A549 (cell line): Measurements from ENCODE around the gene SPTBN4. TPM values are rescaled to one million over a fixed set of nuclear protein-coding genes. Genes with fewer than 3 reads are reported as not detected.

Experiments used
- ATAC-seq, 2 experiments: fragments of 200-7000 bp in 1 of 2; fragments of >200 bp in 1 of 2; cut with Nextera tagmentation in 1 of 2; cut with Tn5 transposase in 1 of 2; 3 replicates each; pipeline versions ENCODE4 v1.8.0 to v1.9.1; 2018 to 2020; ENCODE audit warnings: mild to moderate bottlenecking in 1 of 2, moderate library complexity in 1 of 2
- CTCF ChIA-PET: fragments of 300-600 bp; sonication (Branson Sonifier 250); formaldehyde crosslinking; extraction: SDS; loops from one replicate; lab custom pipeline; 2021; ENCODE audit warnings: antibody characterized with exemption, inconsistent platforms; lab: Yijun Ruan, JAX
- POLR2A ChIA-PET: fragments of 350-600 bp; formaldehyde crosslinking; extraction: SDS; loops from one replicate; lab custom pipeline; 2021; ENCODE audit warnings: antibody characterized with exemption, inconsistent platforms; lab: Yijun Ruan, JAX
- DNase-seq, 2 experiments: peaks; one replicate each; pipeline versions ENCODE4 v3.0.0 to v3.0.0-alpha.2; 2011 to 2016; ENCODE audit warnings: low read depth in 1 of 2, low spot score in 1 of 2
- FAIRE-seq: peaks from 2 replicates; lab custom pipeline; 2011; peaks lifted over from hg19 to GRCh38; lab: Jason Lieb, UNC
- H3K27ac ChIP-seq, 2 experiments: fragments of >200 bp; sonication (Bioruptor Twin); formaldehyde crosslinking; 3 replicates each; pipeline ENCODE4 v1.5.1; 2016 to 2017
- H3K4me1 ChIP-seq: fragments of >200 bp; sonication (Bioruptor Twin); formaldehyde crosslinking; 3 replicates; pipeline ENCODE4 v1.6.1; 2016
- H3K4me2 ChIP-seq: fragments of >200 bp; sonication (Bioruptor Twin); formaldehyde crosslinking; 3 replicates; pipeline ENCODE4 v1.6.1; 2016
- H3K4me3 ChIP-seq: fragments of >200 bp; sonication (Bioruptor Twin); formaldehyde crosslinking; 3 replicates; pipeline ENCODE4 v1.5.1; 2016
- H3K9me3 ChIP-seq: fragments of >200 bp; sonication (Bioruptor Twin); formaldehyde crosslinking; 3 replicates; pipeline ENCODE4 v1.6.1; 2016
- CBX8 ChIP-seq: fragments of 200-600 bp; sonication (generic); IDR thresholded peaks from 2 replicates; pipeline ENCODE4 v1.6.1; 2016
- CEBPB ChIP-seq, 2 experiments: fragments of >200 bp in 1 of 2; sonication (Bioruptor Twin) in 1 of 2; formaldehyde crosslinking in 1 of 2; IDR thresholded peaks; 2 replicates each; pipeline ENCODE4 v1.6.1; 2012 to 2016
- EHMT2 ChIP-seq: fragments of 200-600 bp; sonication (generic); IDR thresholded peaks from 2 replicates; pipeline ENCODE4 v1.6.1; 2016; ENCODE audit warnings: antibody characterized with exemption, low read depth, mild to moderate bottlenecking, moderate library complexity
- EP300 ChIP-seq, 2 experiments: fragments of >200 bp; sonication (Bioruptor Twin); formaldehyde crosslinking; IDR thresholded peaks; 2 replicates in 1 of 2; 3 replicates in 1 of 2; pipeline ENCODE4 v1.6.1; 2016 to 2017
- FOSB ChIP-seq: fragments of 250-450 bp; sonication (Bioruptor Pico); IDR thresholded peaks from 2 replicates; pipeline ENCODE4 v1.5.0; 2020; ENCODE audit warnings: mild to moderate bottlenecking, moderate library complexity
- FOXS1 ChIP-seq: fragments of 250-450 bp; sonication (Bioruptor Pico); IDR thresholded peaks from 2 replicates; pipeline ENCODE4 v1.5.0; 2020; ENCODE audit warnings: mild to moderate bottlenecking, moderate library complexity
- GATA3 ChIP-seq: IDR thresholded peaks from 2 replicates; pipeline ENCODE4 v1.6.1; 2012; ENCODE audit warnings: borderline replicate concordance
- JUN ChIP-seq, 2 experiments: fragments of >200 bp; sonication (Bioruptor Twin); formaldehyde crosslinking; IDR thresholded peaks; 2 replicates in 1 of 2; 3 replicates in 1 of 2; pipeline ENCODE4 v1.6.1; 2016 to 2017
- JUNB ChIP-seq: fragments of >200 bp; sonication (Bioruptor Twin); formaldehyde crosslinking; IDR thresholded peaks from 2 replicates; pipeline ENCODE4 v1.6.1; 2016
- MYC ChIP-seq: IDR thresholded peaks from 2 replicates; pipeline ENCODE4 v1.6.1; 2012; ENCODE audit warnings: mild to moderate bottlenecking, inconsistent platforms, low read length, improper control_type of control experiment, borderline replicate concordance
- NR3C1 ChIP-seq: fragments of >200 bp; sonication (Bioruptor Twin); formaldehyde crosslinking; IDR thresholded peaks from 3 replicates; pipeline ENCODE4 v1.6.1; 2017
- POLR2AphosphoS2 ChIP-seq: conservative IDR thresholded peaks from 2 replicates; pipeline ENCODE4 v1.6.1; 2012; ENCODE audit warnings: low read length, improper control_type of control experiment, inconsistent platforms
- RAD21 ChIP-seq, 2 experiments: fragments of >200 bp in 1 of 2; sonication (Bioruptor Twin) in 1 of 2; formaldehyde crosslinking in 1 of 2; IDR thresholded peaks in 1 of 2; conservative IDR thresholded peaks in 1 of 2; 2 replicates in 1 of 2; 3 replicates in 1 of 2; pipeline ENCODE4 v1.6.1; 2012 to 2018; ENCODE audit warnings: inconsistent platforms in 1 of 2
- ZC3H11A ChIP-seq: fragments of 450-650 bp; IDR thresholded peaks from 2 replicates; pipeline ENCODE4 v1.6.1; 2014; ENCODE audit warnings: antibody characterized with exemption, mild to moderate bottlenecking
- WGBS: methylation state at CpG from one replicate; pipeline ENCODE4 v1.1.6; 2017; ENCODE audit errors: missing lambda C conversion rate; 5-methylcytosine and 5-hydroxymethylcytosine counted together
- polyA plus RNA-seq, 4 experiments: library from polyadenylated mRNA; depleted of rRNA in 3 of 4; stranded (reverse); fragments of >200 nt; fragmentation: RNase III in 1 of 4; extraction: RNeasy Plus Mini Kit Qiagen cat#74134 plus additional on column Dnase treatment in 1 of 4; gene quantifications; 2 replicates in 3 of 4; 3 replicates in 1 of 4; pipeline ENCODE4 v1.2.3, GENCODE V29; 2011 to 2017
- TF ChIP-seq, protein P1 (sequence below): fragments of 250-450 bp; sonication (Bioruptor Pico); IDR thresholded peaks from 2 replicates; pipeline ENCODE4 v1.5.0; 2020; ENCODE audit warnings: low read depth, mild to moderate bottlenecking, moderate library complexity
- TF ChIP-seq, protein P2 (sequence below): fragments of >200 bp; sonication (Bioruptor Twin); formaldehyde crosslinking; IDR thresholded peaks from 3 replicates; pipeline ENCODE4 v1.5.1; 2016
- TF ChIP-seq, protein P3 (sequence below): fragments of 450-650 bp; IDR thresholded peaks from 2 replicates; pipeline ENCODE4 v1.6.1; 2014; ENCODE audit warnings: antibody characterized with exemption
- TF ChIP-seq, protein P4 (sequence below): IDR thresholded peaks from 2 replicates; pipeline ENCODE4 v1.6.1; 2012; ENCODE audit warnings: low read depth, borderline replicate concordance
- TF ChIP-seq, protein P5 (sequence below): IDR thresholded peaks from 2 replicates; pipeline ENCODE4 v1.6.1; 2012

The SPTBN4 gene
- polyA plus RNA-seq, 2 of the 4 experiments (the other 2 are of a cell fraction) = 1.4 to 2.2 TPM

DNA sequence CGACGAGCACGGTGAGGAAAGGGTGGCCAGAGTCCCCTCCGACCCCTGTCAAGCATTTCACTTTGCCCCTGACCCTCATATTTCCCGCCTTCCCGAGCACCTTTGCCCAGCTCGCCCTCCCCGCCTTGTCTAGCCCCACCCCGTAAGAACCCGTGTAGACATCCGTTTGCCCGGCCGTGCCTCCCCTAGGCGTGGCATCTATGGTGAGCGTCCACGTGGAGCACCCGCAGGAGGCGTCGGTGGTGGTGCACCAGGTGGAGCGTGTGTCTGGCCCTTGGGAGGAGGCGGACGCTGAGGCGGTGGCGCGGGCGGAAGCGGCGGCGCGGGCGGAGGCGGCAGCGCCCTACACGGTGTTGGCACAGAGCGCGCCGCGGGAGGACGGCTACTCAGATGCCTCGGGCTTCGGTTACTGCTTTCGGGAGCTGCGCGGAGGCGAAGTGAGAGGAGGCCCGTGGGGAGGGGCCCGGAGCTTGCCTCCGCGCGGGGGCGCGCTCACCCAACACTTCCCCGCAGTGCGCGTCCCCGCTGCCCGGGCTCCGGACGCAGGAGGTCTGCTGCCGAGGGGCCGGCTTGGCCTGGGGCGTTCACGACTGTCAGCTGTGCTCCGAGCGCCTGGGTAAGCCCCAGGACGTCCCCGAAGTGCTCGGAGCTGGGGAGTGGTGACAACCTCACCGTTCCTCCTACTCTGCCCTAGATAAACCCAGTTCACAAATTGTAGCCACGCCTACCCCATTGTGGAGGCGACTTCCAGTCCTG, 138.6 kb downstream of the SPTBN4 start (continued):
- TF ChIP-seq CEBPB (IDR thresholded peaks at IDR 0.05) (no peak), EHMT2 (no peak), NR3C1 (no peak), JUN (IDR thresholded peaks at IDR 0.05) (peak; percentile 28 to 68; a peak in 3 of 5 replicates), CBX8 (no peak), FOXS1 (peak; percentile 59), FOSB (CRISPR knock-in tag) (no peak), RAD21 (conservative IDR thresholded peaks at IDR 0.05 in 1 of 2, IDR thresholded peaks at IDR 0.05 in 1 of 2) (peak in 1 of 2 experiments; percentile 79; a peak in 4 of 5 replicates)
- TF ChIP-seq, protein P1, sequence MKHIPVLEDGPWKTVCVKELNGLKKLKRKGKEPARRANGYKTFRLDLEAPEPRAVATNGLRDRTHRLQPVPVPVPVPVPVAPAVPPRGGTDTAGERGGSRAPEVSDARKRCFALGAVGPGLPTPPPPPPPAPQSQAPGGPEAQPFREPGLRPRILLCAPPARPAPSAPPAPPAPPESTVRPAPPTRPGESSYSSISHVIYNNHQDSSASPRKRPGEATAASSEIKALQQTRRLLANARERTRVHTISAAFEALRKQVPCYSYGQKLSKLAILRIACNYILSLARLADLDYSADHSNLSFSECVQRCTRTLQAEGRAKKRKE (CRISPR knock-in tag) = peak; percentile 85

DNA sequence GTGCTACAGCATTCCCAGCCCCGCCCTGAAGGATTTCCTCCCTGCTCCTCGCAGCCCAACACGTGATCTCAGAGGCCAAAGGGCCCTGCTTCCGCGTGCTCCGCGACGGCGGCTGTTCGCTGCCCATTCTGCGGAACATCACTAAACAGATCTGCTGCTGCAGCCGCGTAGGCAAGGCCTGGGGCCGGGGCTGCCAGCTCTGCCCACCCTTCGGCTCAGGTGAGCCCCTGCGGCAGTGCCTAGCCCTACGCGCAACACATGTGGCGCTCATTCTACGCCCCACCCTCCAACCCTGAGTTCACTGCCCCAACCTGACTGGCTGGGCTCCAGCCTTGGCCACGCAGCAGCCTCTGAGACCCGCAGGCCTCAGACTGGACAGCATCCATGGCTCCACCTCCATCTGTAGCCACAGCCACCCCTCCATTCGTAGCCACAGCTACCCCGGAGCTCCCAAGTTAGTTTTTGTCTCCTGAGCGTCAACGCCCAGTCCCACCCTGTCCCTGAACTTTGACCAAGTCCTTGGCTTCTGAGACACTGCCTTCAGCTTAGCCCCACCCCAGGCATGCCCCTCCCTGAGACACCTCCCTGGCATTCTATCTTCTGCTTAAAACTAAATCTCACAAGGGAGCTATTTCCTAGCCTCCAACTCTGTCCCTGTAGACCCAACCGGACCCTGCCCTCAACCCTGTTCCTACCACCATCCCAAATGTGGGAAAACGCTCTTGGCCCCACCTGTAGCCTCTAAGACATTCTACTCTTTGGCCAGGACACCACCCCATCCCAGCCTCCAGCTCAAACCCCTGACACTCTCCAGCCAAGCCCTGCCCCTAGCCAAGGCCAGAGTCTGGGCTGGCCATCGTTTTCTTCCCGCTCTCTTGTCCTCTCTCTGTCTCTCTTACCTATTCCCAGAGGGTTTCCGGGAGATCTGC, 140.8 kb downstream of the SPTBN4 start:
- H3K4me1 ChIP-seq = peaks cover 52% of the 10 kb centered on the region
- CTCF ChIA-PET = interaction anchor here (0.7 to 35.2 kb wide), 12 partner anchors 8 to 302 kb away, joined by 3 to 2247 read pairs (median 4); no protein-coding TSS in a partner anchor
- peak overlapping the region; percentile 11; the same call in 1 of the 3 replicates for H3K4me2 ChIP-seq

DNA sequence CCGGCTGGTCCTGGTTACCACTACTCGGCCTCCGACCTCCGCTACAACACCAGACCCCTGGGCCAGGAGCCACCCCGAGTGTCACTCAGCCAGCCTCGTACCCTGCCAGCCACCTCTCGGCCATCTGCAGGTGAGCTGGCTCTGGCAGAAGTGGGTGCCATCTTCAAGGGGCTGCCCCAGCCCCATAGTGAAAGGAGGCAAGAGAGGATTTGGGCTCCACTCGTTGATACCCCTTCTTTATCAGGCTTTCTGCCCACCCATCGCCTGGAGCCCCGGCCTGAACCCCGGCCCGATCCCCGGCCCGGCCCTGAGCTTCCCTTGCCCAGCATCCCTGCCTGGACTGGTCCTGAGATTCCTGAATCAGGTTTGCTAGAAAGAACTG, 141.4 kb downstream of the SPTBN4 start:
- no peaks in the 10 kb centered on the region for H3K9me3 ChIP-seq
- H3K4me2 ChIP-seq = no peak overlapping the region
- peak overlapping the region in 1 of 2 experiments; percentile 3; a peak in 1 of 6 replicates for H3K27ac ChIP-seq
- ChIA-PET CTCF (interaction anchor here (0.6 to 35.2 kb wide), 11 partner anchors 8 to 303 kb away, joined by 3 to 2247 read pairs (median 4); no protein-coding TSS in a partner anchor), POLR2A (interaction anchor here (0.6 kb wide), 2 partner anchors 68 to 182 kb away, joined by 3 to 5 read pairs; no protein-coding TSS in a partner anchor)
- FAIRE-seq (no peak), ATAC-seq (no peak), DNase-seq (no peak)
- H3K4me1 ChIP-seq = peaks cover 46% of the 10 kb centered on the region
- WGBS = 93% methylated on average over 14 of the region's 14 CpGs
- TF ChIP-seq EP300 (IDR thresholded peaks at IDR 0.05) = no peak
- TF ChIP-seq, protein P2, sequence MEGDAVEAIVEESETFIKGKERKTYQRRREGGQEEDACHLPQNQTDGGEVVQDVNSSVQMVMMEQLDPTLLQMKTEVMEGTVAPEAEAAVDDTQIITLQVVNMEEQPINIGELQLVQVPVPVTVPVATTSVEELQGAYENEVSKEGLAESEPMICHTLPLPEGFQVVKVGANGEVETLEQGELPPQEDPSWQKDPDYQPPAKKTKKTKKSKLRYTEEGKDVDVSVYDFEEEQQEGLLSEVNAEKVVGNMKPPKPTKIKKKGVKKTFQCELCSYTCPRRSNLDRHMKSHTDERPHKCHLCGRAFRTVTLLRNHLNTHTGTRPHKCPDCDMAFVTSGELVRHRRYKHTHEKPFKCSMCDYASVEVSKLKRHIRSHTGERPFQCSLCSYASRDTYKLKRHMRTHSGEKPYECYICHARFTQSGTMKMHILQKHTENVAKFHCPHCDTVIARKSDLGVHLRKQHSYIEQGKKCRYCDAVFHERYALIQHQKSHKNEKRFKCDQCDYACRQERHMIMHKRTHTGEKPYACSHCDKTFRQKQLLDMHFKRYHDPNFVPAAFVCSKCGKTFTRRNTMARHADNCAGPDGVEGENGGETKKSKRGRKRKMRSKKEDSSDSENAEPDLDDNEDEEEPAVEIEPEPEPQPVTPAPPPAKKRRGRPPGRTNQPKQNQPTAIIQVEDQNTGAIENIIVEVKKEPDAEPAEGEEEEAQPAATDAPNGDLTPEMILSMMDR = no peak
- TF ChIP-seq POLR2AphosphoS2 = no peak
- no peak for TF ChIP-seq MYC
- H3K4me3 ChIP-seq = no peak overlapping the region

More for the DNA sequence above, 140.8 kb downstream of the SPTBN4 start:
- ATAC-seq (no peak), DNase-seq (no peak), FAIRE-seq (no peak)
- POLR2A ChIA-PET = interaction anchor here (2.6 kb wide), 1 partner anchor 37 kb away, joined by 15 read pairs; no protein-coding TSS in a partner anchor
- 88% methylated on average over 31 of the region's 31 CpGs for WGBS
- H3K4me3 ChIP-seq = no peak overlapping the region
- H3K27ac ChIP-seq = peak overlapping the region in 1 of 2 experiments; percentile 8; a peak in 1 of 6 replicates
- TF ChIP-seq, protein P3, sequence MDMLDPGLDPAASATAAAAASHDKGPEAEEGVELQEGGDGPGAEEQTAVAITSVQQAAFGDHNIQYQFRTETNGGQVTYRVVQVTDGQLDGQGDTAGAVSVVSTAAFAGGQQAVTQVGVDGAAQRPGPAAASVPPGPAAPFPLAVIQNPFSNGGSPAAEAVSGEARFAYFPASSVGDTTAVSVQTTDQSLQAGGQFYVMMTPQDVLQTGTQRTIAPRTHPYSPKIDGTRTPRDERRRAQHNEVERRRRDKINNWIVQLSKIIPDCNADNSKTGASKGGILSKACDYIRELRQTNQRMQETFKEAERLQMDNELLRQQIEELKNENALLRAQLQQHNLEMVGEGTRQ = no peak
- TF ChIP-seq JUN (IDR thresholded peaks at IDR 0.05) (no peak), ZC3H11A (no peak), GATA3 (no peak), JUNB (no peak)
- TF ChIP-seq, protein P4, sequence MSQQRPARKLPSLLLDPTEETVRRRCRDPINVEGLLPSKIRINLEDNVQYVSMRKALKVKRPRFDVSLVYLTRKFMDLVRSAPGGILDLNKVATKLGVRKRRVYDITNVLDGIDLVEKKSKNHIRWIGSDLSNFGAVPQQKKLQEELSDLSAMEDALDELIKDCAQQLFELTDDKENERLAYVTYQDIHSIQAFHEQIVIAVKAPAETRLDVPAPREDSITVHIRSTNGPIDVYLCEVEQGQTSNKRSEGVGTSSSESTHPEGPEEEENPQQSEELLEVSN = no peak
- TF ChIP-seq, protein P5, sequence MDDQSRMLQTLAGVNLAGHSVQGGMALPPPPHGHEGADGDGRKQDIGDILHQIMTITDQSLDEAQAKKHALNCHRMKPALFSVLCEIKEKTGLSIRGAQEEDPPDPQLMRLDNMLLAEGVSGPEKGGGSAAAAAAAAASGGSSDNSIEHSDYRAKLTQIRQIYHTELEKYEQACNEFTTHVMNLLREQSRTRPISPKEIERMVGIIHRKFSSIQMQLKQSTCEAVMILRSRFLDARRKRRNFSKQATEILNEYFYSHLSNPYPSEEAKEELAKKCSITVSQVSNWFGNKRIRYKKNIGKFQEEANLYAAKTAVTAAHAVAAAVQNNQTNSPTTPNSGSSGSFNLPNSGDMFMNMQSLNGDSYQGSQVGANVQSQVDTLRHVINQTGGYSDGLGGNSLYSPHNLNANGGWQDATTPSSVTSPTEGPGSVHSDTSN = no peak
- H3K9me3 ChIP-seq = no peaks in the 10 kb centered on the region
